SK-N-SH treated with all-trans-retinoic acid at 6 μM for 48 hours (cell line): Measurements from ENCODE around the gene CROCC2.

Source experiments
- ATAC-seq: fragments of 200-7000 bp; cut with Tn5 transposase; 3 replicates; pipeline ENCODE4 v1.9.1; 2020; ENCODE audit warnings: mild to moderate bottlenecking, moderate library complexity
- ARNTL ChIP-seq: fragments of 450-650 bp; formaldehyde crosslinking; IDR thresholded peaks from 2 replicates; pipeline ENCODE4 v1.5.0; 2020; ENCODE audit warnings: low read depth, mild to moderate bottlenecking, moderate library complexity, borderline replicate concordance
- BACH2 ChIP-seq: fragments of 250-450 bp; sonication (Bioruptor Pico); IDR thresholded peaks from 2 replicates; pipeline ENCODE4 v1.9.0; 2021; ENCODE audit warnings: mild to moderate bottlenecking, borderline replicate concordance
- CSDC2 ChIP-seq: fragments of 250-450 bp; sonication (Bioruptor Pico); IDR thresholded peaks from 2 replicates; pipeline ENCODE4 v1.5.0; 2020; ENCODE audit warnings: mild to moderate bottlenecking, moderate library complexity
- ESRRG ChIP-seq: fragments of 250-450 bp; sonication (Bioruptor Pico); IDR thresholded peaks from 2 replicates; pipeline ENCODE4 v1.6.1; 2021; ENCODE audit warnings: mild to moderate bottlenecking
- GLIS3 ChIP-seq: fragments of 250-450 bp; sonication (Bioruptor Pico); IDR thresholded peaks from 2 replicates; pipeline ENCODE4 v1.5.0; 2020; ENCODE audit warnings: mild to moderate bottlenecking, moderate library complexity
- ISL1 ChIP-seq: fragments of 250-450 bp; sonication (Bioruptor Pico); IDR thresholded peaks from 2 replicates; pipeline ENCODE4 v2.1.2; 2022; ENCODE audit warnings: mild to moderate bottlenecking, moderate library complexity
- OSR1 ChIP-seq: fragments of 250-450 bp; sonication (Bioruptor Pico); IDR thresholded peaks from 2 replicates; pipeline ENCODE4 v1.8.0; 2022; ENCODE audit warnings: moderate library complexity, mild to moderate bottlenecking, inconsistent platforms
- PPARA ChIP-seq: fragments of 250-450 bp; sonication (Bioruptor Pico); IDR thresholded peaks from 2 replicates; pipeline ENCODE4 v1.5.0; 2020; ENCODE audit warnings: mild to moderate bottlenecking, borderline replicate concordance
- RARB ChIP-seq: fragments of 250-450 bp; sonication (Bioruptor Pico); IDR thresholded peaks from 2 replicates; pipeline ENCODE4 v1.8.0; 2021; ENCODE audit warnings: mild to moderate bottlenecking, moderate library complexity
- SNAI2 ChIP-seq: fragments of 250-450 bp; sonication (Bioruptor Pico); IDR thresholded peaks from 2 replicates; pipeline ENCODE4 v1.5.0; 2020; ENCODE audit warnings: mild to moderate bottlenecking, moderate library complexity
- TCF4 ChIP-seq: fragments of 250-450 bp; sonication (Bioruptor Pico); IDR thresholded peaks from 2 replicates; pipeline ENCODE4 v1.8.0; 2021; ENCODE audit warnings: mild to moderate bottlenecking, moderate library complexity, borderline replicate concordance
- TOX ChIP-seq: fragments of 250-450 bp; sonication (Bioruptor Pico); IDR thresholded peaks from 2 replicates; pipeline ENCODE4 v1.8.0; 2021; ENCODE audit warnings: mild to moderate bottlenecking, moderate library complexity, borderline replicate concordance
- ZFP3 ChIP-seq: fragments of 250-450 bp; sonication (Bioruptor Pico); IDR thresholded peaks from 2 replicates; pipeline ENCODE4 v1.5.0; 2020; ENCODE audit warnings: mild to moderate bottlenecking, moderate library complexity
- ZNF565 ChIP-seq: fragments of 450-650 bp; formaldehyde crosslinking; conservative IDR thresholded peaks from 2 replicates; pipeline ENCODE4 v1.5.0; 2020; ENCODE audit warnings: low read depth, mild to moderate bottlenecking, moderate library complexity
- ZNF70 ChIP-seq: fragments of 450-650 bp; formaldehyde crosslinking; IDR thresholded peaks from 2 replicates; pipeline ENCODE4 v1.5.0; 2020; ENCODE audit warnings: mild to moderate bottlenecking, moderate library complexity
- ZNF8 ChIP-seq: fragments of 450-650 bp; formaldehyde crosslinking; IDR thresholded peaks from 2 replicates; pipeline ENCODE4 v1.5.0; 2020; ENCODE audit warnings: mild to moderate bottlenecking, moderate library complexity
- TF ChIP-seq, protein P1 (sequence below): fragments of 250-450 bp; sonication (Bioruptor Pico); IDR thresholded peaks from 2 replicates; pipeline ENCODE4 v1.5.1; 2021; ENCODE audit warnings: mild to moderate bottlenecking, moderate library complexity
- TF ChIP-seq, protein P2 (sequence below): fragments of 250-450 bp; sonication (Bioruptor Pico); IDR thresholded peaks from 2 replicates; pipeline ENCODE4 v1.8.0; 2021; ENCODE audit warnings: low read depth, mild to moderate bottlenecking, moderate library complexity, borderline replicate concordance
- TF ChIP-seq, protein P3 (sequence below): fragments of 250-450 bp; sonication (Bioruptor Pico); IDR thresholded peaks from 2 replicates; pipeline ENCODE4 v1.5.0; 2020; ENCODE audit warnings: mild to moderate bottlenecking, moderate library complexity
- TF ChIP-seq, protein P4 (sequence below): fragments of 250-450 bp; sonication (Bioruptor Pico); IDR thresholded peaks from 2 replicates; pipeline ENCODE4 v1.8.0; 2020; ENCODE audit warnings: mild to moderate bottlenecking, moderate library complexity, borderline replicate concordance

Gene CROCC2

DNA sequence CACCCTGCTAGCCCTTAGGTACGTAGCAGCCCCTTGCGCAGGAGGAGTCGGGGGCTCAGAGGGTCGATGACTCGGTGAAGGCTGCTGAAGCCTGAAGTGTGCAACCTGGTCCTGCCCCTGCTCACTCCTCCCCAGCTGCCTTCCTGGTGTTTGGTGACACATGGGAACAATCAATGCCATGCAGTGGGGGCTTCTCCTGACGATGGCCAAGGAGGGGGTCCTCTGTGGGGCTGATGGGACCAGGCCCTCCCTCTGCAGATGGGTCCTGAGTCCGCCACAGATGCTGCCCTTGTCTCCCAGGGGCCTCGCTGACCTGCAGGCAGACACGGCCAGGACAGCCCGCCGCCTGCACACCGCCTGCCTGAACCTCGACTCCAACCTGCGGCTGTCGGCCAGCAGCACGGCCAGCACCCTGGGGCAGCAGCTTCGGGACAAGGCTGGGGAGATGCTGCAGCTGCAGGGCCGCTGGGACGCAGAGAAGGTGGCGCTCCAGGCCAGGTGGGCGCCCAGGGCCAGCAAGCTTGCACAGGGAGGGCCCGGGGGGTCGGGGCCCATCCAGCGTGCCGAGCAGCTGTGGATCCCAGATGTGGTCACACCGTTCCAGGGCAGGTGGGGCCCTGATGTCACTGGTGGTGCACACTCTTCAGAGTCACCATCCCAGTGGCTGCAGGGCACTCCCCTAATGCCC is 24.6 kb downstream of the CROCC2 start:
- TF ChIP-seq ESRRG (CRISPR knock-in tag) (no peak), SNAI2 (CRISPR knock-in tag) (no peak), OSR1 (no peak), RARB (CRISPR knock-in tag) (no peak), ZFP3 (no peak), ZNF70 (CRISPR knock-in tag) (no peak), ZNF565 (no peak), PPARA (no peak), TOX (no peak), TCF4 (no peak), CSDC2 (CRISPR knock-in tag) (no peak), BACH2 (CRISPR knock-in tag) (no peak), ZNF8 (CRISPR knock-in tag) (no peak)
- TF ChIP-seq, protein P1, sequence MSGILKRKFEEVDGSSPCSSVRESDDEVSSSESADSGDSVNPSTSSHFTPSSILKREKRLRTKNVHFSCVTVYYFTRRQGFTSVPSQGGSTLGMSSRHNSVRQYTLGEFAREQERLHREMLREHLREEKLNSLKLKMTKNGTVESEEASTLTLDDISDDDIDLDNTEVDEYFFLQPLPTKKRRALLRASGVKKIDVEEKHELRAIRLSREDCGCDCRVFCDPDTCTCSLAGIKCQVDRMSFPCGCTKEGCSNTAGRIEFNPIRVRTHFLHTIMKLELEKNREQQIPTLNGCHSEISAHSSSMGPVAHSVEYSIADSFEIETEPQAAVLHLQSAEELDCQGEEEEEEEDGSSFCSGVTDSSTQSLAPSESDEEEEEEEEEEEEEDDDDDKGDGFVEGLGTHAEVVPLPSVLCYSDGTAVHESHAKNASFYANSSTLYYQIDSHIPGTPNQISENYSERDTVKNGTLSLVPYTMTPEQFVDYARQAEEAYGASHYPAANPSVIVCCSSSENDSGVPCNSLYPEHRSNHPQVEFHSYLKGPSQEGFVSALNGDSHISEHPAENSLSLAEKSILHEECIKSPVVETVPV (CRISPR knock-in tag), result no peak
- TF ChIP-seq, protein P2, sequence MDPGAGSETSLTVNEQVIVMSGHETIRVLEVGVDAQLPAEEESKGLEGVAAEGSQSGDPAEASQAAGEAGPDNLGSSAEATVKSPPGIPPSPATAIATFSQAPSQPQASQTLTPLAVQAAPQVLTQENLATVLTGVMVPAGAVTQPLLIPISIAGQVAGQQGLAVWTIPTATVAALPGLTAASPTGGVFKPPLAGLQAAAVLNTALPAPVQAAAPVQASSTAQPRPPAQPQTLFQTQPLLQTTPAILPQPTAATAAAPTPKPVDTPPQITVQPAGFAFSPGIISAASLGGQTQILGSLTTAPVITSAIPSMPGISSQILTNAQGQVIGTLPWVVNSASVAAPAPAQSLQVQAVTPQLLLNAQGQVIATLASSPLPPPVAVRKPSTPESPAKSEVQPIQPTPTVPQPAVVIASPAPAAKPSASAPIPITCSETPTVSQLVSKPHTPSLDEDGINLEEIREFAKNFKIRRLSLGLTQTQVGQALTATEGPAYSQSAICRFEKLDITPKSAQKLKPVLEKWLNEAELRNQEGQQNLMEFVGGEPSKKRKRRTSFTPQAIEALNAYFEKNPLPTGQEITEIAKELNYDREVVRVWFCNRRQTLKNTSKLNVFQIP (CRISPR knock-in tag), result no peak
- TF ChIP-seq, protein P3, sequence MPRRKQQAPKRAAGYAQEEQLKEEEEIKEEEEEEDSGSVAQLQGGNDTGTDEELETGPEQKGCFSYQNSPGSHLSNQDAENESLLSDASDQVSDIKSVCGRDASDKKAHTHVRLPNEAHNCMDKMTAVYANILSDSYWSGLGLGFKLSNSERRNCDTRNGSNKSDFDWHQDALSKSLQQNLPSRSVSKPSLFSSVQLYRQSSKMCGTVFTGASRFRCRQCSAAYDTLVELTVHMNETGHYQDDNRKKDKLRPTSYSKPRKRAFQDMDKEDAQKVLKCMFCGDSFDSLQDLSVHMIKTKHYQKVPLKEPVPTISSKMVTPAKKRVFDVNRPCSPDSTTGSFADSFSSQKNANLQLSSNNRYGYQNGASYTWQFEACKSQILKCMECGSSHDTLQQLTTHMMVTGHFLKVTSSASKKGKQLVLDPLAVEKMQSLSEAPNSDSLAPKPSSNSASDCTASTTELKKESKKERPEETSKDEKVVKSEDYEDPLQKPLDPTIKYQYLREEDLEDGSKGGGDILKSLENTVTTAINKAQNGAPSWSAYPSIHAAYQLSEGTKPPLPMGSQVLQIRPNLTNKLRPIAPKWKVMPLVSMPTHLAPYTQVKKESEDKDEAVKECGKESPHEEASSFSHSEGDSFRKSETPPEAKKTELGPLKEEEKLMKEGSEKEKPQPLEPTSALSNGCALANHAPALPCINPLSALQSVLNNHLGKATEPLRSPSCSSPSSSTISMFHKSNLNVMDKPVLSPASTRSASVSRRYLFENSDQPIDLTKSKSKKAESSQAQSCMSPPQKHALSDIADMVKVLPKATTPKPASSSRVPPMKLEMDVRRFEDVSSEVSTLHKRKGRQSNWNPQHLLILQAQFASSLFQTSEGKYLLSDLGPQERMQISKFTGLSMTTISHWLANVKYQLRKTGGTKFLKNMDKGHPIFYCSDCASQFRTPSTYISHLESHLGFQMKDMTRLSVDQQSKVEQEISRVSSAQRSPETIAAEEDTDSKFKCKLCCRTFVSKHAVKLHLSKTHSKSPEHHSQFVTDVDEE (CRISPR knock-in tag), result no peak
- no peak for ATAC-seq

DNA sequence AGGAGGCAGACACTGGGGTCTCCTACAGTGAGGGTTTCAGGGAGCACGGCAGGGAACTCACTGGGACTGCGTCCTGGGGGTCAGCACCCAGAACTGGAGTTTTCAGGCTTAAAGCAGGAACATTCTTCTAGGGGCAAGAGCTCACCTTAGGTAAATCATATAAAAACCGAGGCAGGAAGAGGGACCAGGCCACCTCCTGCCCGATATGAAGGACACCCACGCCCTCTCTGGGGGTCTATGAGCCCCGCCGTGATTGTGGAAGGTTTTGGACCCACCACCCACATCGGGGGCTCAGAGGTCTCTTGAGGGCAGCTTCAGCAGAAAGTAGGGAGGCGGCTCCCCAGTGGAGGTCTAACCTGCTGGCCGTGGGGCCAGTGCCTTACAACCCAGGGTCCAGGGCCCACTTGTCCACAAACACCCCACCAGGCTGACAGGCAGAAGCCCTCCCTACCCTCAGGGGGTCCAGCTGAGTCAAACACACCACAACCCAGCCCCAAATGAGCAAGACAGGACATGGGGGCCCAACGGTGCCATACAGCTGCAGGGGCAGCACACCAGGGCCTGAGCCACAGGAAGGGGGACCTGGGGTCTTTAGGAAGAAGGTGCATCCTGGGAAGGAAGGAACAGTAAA is 25.3 kb downstream of the CROCC2 start:
- ATAC-seq, result no peak
- no peak for TF ChIP-seq TCF4
- TF ChIP-seq SNAI2 (CRISPR knock-in tag), result no peak
- TF ChIP-seq, protein P1 (CRISPR knock-in tag), result no peak
- TF ChIP-seq, protein P2 (CRISPR knock-in tag), result no peak
- TF ChIP-seq, protein P3 (CRISPR knock-in tag), result no peak
- TF ChIP-seq ESRRG (CRISPR knock-in tag), result no peak
- no peak for TF ChIP-seq TOX
- TF ChIP-seq OSR1, result no peak
- TF ChIP-seq ZNF70 (CRISPR knock-in tag), result no peak
- TF ChIP-seq, protein P4, sequence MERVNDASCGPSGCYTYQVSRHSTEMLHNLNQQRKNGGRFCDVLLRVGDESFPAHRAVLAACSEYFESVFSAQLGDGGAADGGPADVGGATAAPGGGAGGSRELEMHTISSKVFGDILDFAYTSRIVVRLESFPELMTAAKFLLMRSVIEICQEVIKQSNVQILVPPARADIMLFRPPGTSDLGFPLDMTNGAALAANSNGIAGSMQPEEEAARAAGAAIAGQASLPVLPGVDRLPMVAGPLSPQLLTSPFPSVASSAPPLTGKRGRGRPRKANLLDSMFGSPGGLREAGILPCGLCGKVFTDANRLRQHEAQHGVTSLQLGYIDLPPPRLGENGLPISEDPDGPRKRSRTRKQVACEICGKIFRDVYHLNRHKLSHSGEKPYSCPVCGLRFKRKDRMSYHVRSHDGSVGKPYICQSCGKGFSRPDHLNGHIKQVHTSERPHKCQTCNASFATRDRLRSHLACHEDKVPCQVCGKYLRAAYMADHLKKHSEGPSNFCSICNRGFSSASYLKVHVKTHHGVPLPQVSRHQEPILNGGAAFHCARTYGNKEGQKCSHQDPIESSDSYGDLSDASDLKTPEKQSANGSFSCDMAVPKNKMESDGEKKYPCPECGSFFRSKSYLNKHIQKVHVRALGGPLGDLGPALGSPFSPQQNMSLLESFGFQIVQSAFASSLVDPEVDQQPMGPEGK, result no peak
- TF ChIP-seq BACH2 (CRISPR knock-in tag), result no peak
- TF ChIP-seq PPARA, result no peak
- no peak for TF ChIP-seq ISL1 (CRISPR knock-in tag)
- no peak for TF ChIP-seq ARNTL (CRISPR knock-in tag)
- no peak for TF ChIP-seq ZNF565
- no peak for TF ChIP-seq GLIS3 (CRISPR knock-in tag)
- TF ChIP-seq, all 23 proteins: peak for 0
